Activated CD8-positive, alpha-beta T cell treated with anti-CD3 and anti-CD28 coated beads for 36 hours (primary cell): Measurements from ENCODE around the gene MAML1. TPM values are rescaled to one million over a fixed set of nuclear protein-coding genes. Genes with fewer than 3 reads are reported as not detected.
A peak's percentile ranks its signal among the peaks of the same experiment; 100 is the strongest.
"Not testable (repeated sequence)": the region's sequence is repeated elsewhere in the genome, so short reads cannot be mapped to it uniquely, and the experiment has no call there.

Experiments used
- ATAC-seq: fragments of 200-7000 bp; cut with Tn5 transposase; one replicate; pipeline ENCODE4 v1.10.0; 2021; ENCODE audit warnings: mild to moderate bottlenecking, moderate library complexity
- CTCF ChIA-PET: fragments of 350-600 bp; sonication (Branson Sonifier 250); formaldehyde crosslinking; loops from one replicate; lab custom pipeline; 2021; ENCODE audit warnings: antibody characterized with exemption; lab: Charles Lee
- POLR2A ChIA-PET: fragments of 350-600 bp; sonication (Branson Sonifier 250); formaldehyde crosslinking; loops from one replicate; lab custom pipeline; 2021; ENCODE audit warnings: antibody characterized with exemption; lab: Charles Lee
- DNase-seq: peaks from one replicate; pipeline ENCODE4 v3.0.0-alpha.2; 2020
- H3K27ac Mint-ChIP-seq: one replicate; pipeline ENCODE4 v1.8.0; 2021; ENCODE audit warnings: mild to moderate bottlenecking, mixed read lengths
- H3K27me3 Mint-ChIP-seq: one replicate; pipeline ENCODE4 v1.8.0; 2021; ENCODE audit warnings: mixed read lengths
- H3K36me3 Mint-ChIP-seq: one replicate; pipeline ENCODE4 v1.8.0; 2021; ENCODE audit warnings: low read depth, mixed read lengths
- H3K4me1 Mint-ChIP-seq: one replicate; pipeline ENCODE4 v1.8.0; 2021; ENCODE audit warnings: low read depth, mixed read lengths
- H3K4me3 Mint-ChIP-seq: one replicate; pipeline ENCODE4 v1.8.0; 2021; ENCODE audit warnings: mild to moderate bottlenecking, moderate library complexity, mixed read lengths
- H3K9me3 Mint-ChIP-seq: one replicate; pipeline ENCODE4 v1.8.0; 2021; ENCODE audit warnings: mixed read lengths
- intact Hi-C: fragments of 100-400 bp; cut with micrococcal nuclease; formaldehyde crosslinking; loops from one replicate; pipeline ENCODE4 v1.10.0; 2022
- total RNA-seq, 2 experiments: library from RNA; stranded (reverse); gene quantifications; one replicate each; pipeline ENCODE4 v1.2.3, GENCODE V29; 2021
- TF ChIP-seq, protein P1 (sequence below): fragments of 200-600 bp; IDR thresholded peaks from one replicate; pipeline ENCODE4 v1.8.0; 2022; ENCODE audit warnings: antibody characterized with exemption, mild to moderate bottlenecking

MAML1 gene
- total RNA-seq, 2 experiments from 2014 or later = 26.1 to 26.6 TPM

DNA sequence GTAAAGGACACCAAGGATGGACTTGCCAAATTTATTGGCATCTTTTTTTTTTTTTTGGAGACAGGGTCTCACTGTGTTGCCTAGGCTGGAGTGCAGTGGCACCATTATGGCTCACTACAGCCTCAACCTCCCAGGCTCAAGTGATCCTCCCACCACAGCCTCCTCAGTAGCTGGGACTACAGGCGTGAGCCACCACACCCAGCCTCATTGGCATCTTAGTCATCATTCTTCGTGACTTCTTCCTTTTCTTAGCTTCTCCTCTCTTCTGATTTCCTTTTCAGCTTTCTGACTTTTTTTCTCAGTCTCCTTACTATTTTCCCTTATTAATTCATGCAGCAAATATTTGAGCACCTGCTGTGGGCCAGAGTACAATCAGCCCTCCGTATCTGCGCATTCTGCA, 6.1 kb downstream of the MAML1 start:
- no peak for ATAC-seq
- TF ChIP-seq, protein P1, sequence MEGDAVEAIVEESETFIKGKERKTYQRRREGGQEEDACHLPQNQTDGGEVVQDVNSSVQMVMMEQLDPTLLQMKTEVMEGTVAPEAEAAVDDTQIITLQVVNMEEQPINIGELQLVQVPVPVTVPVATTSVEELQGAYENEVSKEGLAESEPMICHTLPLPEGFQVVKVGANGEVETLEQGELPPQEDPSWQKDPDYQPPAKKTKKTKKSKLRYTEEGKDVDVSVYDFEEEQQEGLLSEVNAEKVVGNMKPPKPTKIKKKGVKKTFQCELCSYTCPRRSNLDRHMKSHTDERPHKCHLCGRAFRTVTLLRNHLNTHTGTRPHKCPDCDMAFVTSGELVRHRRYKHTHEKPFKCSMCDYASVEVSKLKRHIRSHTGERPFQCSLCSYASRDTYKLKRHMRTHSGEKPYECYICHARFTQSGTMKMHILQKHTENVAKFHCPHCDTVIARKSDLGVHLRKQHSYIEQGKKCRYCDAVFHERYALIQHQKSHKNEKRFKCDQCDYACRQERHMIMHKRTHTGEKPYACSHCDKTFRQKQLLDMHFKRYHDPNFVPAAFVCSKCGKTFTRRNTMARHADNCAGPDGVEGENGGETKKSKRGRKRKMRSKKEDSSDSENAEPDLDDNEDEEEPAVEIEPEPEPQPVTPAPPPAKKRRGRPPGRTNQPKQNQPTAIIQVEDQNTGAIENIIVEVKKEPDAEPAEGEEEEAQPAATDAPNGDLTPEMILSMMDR = no peak
- CTCF ChIA-PET = interaction anchor here (1.2 to 3.8 kb wide), 5 partner anchors 11 to 63 kb away, joined by 3 to 30 read pairs (median 4); no protein-coding TSS in a partner anchor
- intact Hi-C loops = no loop called here
- no peak overlapping the region for H3K4me3 Mint-ChIP-seq
- no peaks in the 10 kb centered on the region for H3K9me3 Mint-ChIP-seq
- POLR2A ChIA-PET = interaction anchor here (0.8 kb wide), 1 partner anchor 36 kb away, joined by 3 read pairs; no protein-coding TSS in a partner anchor
- H3K27ac Mint-ChIP-seq = peak overlapping the region; percentile 27
- H3K36me3 Mint-ChIP-seq = peaks cover 45% of the 10 kb centered on the region
- peaks cover 53% of the 10 kb centered on the region for H3K4me1 Mint-ChIP-seq
- no peaks in the 10 kb centered on the region for H3K27me3 Mint-ChIP-seq
- DNase-seq = no peak

DNA sequence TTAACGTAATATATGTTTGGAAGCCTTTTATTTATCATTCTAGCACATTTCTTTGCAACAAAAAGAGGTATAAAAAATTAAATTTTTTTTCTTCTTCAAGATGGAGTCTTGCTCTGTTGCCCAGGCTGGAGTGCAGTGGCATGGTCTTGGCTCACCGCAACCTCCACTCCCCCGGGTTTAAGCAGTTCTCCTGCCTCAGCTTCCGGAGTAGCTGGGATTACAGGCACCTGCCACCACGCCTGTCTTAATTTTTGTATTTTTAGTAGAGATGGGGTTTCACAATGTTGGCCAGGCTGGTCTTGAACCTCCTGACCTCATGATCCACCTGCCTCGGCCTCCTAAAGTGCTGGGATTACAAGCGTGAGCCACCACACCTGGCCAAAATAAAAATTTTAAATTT, 11.5 kb downstream of the MAML1 start:
- DNase-seq, H3K27me3 Mint-ChIP-seq, H3K27ac Mint-ChIP-seq, ATAC-seq, H3K4me3 Mint-ChIP-seq, intact Hi-C loops, H3K9me3 Mint-ChIP-seq: not testable (repeated sequence)
- CTCF ChIA-PET = interaction anchor here (0.6 to 1.4 kb wide), 2 partner anchors 19 to 172 kb away, joined by 3 to 4 read pairs; no protein-coding TSS in a partner anchor
- Mint-ChIP-seq H3K4me1 (peaks cover 25% of the 10 kb centered on the region), H3K36me3 (peaks cover 23% of the 10 kb centered on the region)
- POLR2A ChIA-PET = interaction anchor here (1.0 kb wide), 1 partner anchor 9 kb away, joined by 3 read pairs; no protein-coding TSS in a partner anchor

DNA sequence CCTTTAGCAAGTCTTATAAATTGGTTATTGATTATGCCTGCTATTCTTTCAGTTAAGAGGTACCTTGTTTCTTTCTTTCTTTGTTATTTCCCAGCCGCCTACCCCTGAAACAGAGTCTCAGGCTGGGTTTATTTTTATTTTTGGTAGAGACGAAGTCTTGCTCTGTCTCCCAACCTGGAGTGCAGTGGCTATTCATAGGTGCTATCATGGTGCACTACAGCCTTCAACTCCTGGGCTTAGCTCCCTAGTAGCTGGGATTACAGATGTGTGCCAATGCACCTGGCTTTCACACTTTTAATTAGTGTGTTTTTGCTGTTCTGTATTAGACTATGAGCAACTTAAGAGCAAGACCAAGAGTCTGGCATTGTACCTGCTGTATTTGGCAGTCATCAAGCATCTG, 14.2 kb downstream of the MAML1 start:
- Mint-ChIP-seq H3K4me3 (no peak overlapping the region), H3K27me3 (no peaks in the 10 kb centered on the region), H3K9me3 (no peaks in the 10 kb centered on the region), H3K27ac (no peak overlapping the region), H3K36me3 (peaks cover 20% of the 10 kb centered on the region), H3K4me1 (peaks cover 18% of the 10 kb centered on the region)
- no peak for ATAC-seq
- CTCF ChIA-PET = no interaction called here
- no peak for DNase-seq
- intact Hi-C loops = no loop called here
- TF ChIP-seq, protein P1 = no peak
- POLR2A ChIA-PET = no interaction called here

DNA sequence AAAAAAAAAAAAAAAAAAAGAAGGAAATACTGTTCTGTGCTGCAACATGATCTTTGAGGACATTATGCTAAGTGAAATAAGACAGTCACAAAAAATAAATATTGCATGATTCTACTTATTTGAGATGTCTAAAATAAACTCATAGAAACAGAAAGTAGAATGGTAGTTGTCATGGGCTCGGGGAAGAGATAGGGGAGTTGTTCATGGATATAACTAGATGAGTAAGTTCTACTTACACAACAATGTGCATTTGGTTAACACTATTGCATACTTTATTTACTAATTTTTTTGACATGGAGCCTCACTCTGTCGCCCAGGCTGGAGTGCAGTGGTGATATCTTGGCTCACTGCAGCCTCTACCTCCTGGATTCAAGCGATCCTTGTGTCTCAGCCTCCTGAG, 15.2 kb downstream of the MAML1 start:
- ATAC-seq (no peak), DNase-seq (no peak)
- peaks cover 19% of the 10 kb centered on the region for H3K4me1 Mint-ChIP-seq
- H3K36me3 Mint-ChIP-seq = peaks cover 18% of the 10 kb centered on the region
- no peak overlapping the region for H3K27ac Mint-ChIP-seq
- no peaks in the 10 kb centered on the region for H3K27me3 Mint-ChIP-seq
- POLR2A ChIA-PET = no interaction called here
- TF ChIP-seq, protein P1 = no peak
- H3K9me3 Mint-ChIP-seq = no peaks in the 10 kb centered on the region
- intact Hi-C loops = no loop called here
- no peak overlapping the region for H3K4me3 Mint-ChIP-seq
- CTCF ChIA-PET = no interaction called here

DNA sequence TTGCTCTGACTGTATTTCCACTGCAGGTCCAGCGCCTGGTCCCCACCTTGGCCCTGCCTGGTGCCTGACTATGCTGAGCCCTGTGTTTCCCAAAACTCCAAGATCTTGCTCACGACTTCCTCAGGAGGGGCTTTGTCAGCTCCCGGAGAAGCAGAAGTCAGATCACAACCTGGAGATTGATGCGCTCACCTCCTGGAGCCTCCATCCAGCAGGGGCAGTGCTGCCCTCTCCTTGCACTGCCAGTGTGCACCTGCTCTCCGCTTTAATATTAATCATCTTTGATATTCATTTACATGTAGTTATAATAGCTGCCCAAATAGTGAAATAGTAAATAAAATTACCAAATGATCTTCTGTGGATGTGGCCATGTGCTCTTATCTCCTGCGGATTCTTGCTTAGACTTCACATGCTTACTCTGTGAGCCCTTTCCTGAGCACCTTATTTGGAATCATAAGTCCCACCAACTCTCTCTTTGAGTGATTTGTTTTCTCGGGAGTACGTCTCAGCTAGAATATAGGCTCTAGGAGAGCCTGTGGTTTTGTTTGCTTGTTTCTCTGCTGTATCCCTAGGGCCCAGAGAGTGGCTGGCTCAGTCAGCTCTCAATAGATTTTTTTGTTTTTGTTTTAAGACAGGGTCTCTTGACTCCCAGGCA, 17.4 kb downstream of the MAML1 start:
- no peak overlapping the region for H3K27ac Mint-ChIP-seq
- CTCF ChIA-PET = interaction anchor here (0.7 to 2.7 kb wide), 3 partner anchors 9 to 13 kb away, joined by 3 to 18 read pairs (median 4); no protein-coding TSS in a partner anchor
- H3K4me1 Mint-ChIP-seq = peaks cover 36% of the 10 kb centered on the region
- ATAC-seq (no peak), DNase-seq (no peak)
- H3K4me3 Mint-ChIP-seq = no peak overlapping the region
- H3K27me3 Mint-ChIP-seq = no peaks in the 10 kb centered on the region
- POLR2A ChIA-PET = interaction anchor here (1.4 to 2.1 kb wide), 4 partner anchors 9 to 128 kb away, joined by 4 to 7 read pairs (median 4); no protein-coding TSS in a partner anchor
- H3K9me3 Mint-ChIP-seq = no peaks in the 10 kb centered on the region
- H3K36me3 Mint-ChIP-seq = peaks cover 23% of the 10 kb centered on the region
- TF ChIP-seq, protein P1 = no peak
- intact Hi-C loops = no loop called here
